H9 (cell line): Measurements from ENCODE around the gene CBLIF. TPM values are rescaled to one million over a fixed set of nuclear protein-coding genes. Genes with fewer than 3 reads are reported as not detected.

ENCODE experiments used
- DNase-seq: peaks from one replicate; pipeline ENCODE4 v3.0.0-alpha.2; 2017
- H2AFZ ChIP-seq: one replicate; pipeline ENCODE4 v1.6.1; 2013; ENCODE audit warnings: mild to moderate bottlenecking, low read length, control low read depth, moderate library complexity
- H2AK5ac ChIP-seq: 2 replicates; pipeline ENCODE4 v1.6.1; 2013; ENCODE audit warnings: low read length, control low read depth, mixed read lengths; ENCODE audit not compliant: insufficient read length
- H2BK120ac ChIP-seq: one replicate; pipeline ENCODE4 v1.6.1; 2013; ENCODE audit warnings: low read depth, mild to moderate bottlenecking, low read length, control low read depth, inconsistent platforms; ENCODE audit not compliant: poor library complexity, severe bottlenecking
- H2BK12ac ChIP-seq: 2 replicates; pipeline ENCODE4 v1.6.1; 2013; ENCODE audit warnings: low read length, control low read depth, mixed read lengths, low read depth; ENCODE audit not compliant: insufficient read length
- H2BK15ac ChIP-seq: 2 replicates; pipeline ENCODE4 v1.6.1; 2013; ENCODE audit warnings: low read depth, low read length, control low read depth
- H2BK20ac ChIP-seq: one replicate; pipeline ENCODE4 v1.6.1; 2013; ENCODE audit warnings: low read depth, mild to moderate bottlenecking, low read length, control low read depth, inconsistent platforms; ENCODE audit not compliant: poor library complexity, severe bottlenecking
- H2BK5ac ChIP-seq: 2 replicates; pipeline ENCODE4 v1.6.1; 2013; ENCODE audit warnings: low read length, control low read depth, mixed read lengths; ENCODE audit not compliant: insufficient read length
- H3K14ac ChIP-seq: 2 replicates; pipeline ENCODE4 v1.6.1; 2013; ENCODE audit warnings: low read length, control low read depth; ENCODE audit not compliant: insufficient read depth
- H3K18ac ChIP-seq: 2 replicates; pipeline ENCODE4 v1.6.1; 2013; ENCODE audit warnings: low read depth, mild to moderate bottlenecking, mixed read lengths, low read length, control low read depth; ENCODE audit not compliant: insufficient read length
- H3K23ac ChIP-seq: 2 replicates; pipeline ENCODE4 v1.6.1; 2013; ENCODE audit warnings: low read length, control low read depth, mixed read lengths, low read depth; ENCODE audit not compliant: insufficient read length
- H3K23me2 ChIP-seq: 2 replicates; pipeline ENCODE4 v1.6.1; 2013; ENCODE audit warnings: low read depth, mild to moderate bottlenecking, mixed read lengths, low read length, control low read depth; ENCODE audit not compliant: insufficient read length, poor library complexity, severe bottlenecking
- H3K27ac ChIP-seq: 2 replicates; pipeline ENCODE4 v1.5.1; 2013; ENCODE audit warnings: low read length, control low read depth, mixed read lengths, low read depth; ENCODE audit not compliant: insufficient read length
- H3K27me3 ChIP-seq: 2 replicates; pipeline ENCODE4 v1.6.1; 2013; ENCODE audit warnings: low read length, control low read depth, inconsistent platforms; ENCODE audit not compliant: insufficient read depth
- H3K4ac ChIP-seq: 2 replicates; pipeline ENCODE4 v1.6.1; 2013; ENCODE audit warnings: low read depth, mild to moderate bottlenecking, control low read depth, inconsistent platforms, low read length, moderate library complexity
- H3K4me1 ChIP-seq: 2 replicates; pipeline ENCODE4 v1.6.1; 2013; ENCODE audit warnings: low read length, control low read depth, inconsistent platforms; ENCODE audit not compliant: insufficient read depth
- H3K4me2 ChIP-seq: 2 replicates; pipeline ENCODE4 v1.6.1; 2013; ENCODE audit warnings: low read length, control low read depth, mixed read lengths; ENCODE audit not compliant: insufficient read length, insufficient read depth
- H3K56ac ChIP-seq: 2 replicates; pipeline ENCODE4 v1.6.1; 2013; ENCODE audit warnings: low read depth, mild to moderate bottlenecking, mixed read lengths, low read length, control low read depth; ENCODE audit not compliant: insufficient read length
- H3K79me1 ChIP-seq: 2 replicates; pipeline ENCODE4 v1.6.1; 2013; ENCODE audit warnings: low read depth, mild to moderate bottlenecking, moderate library complexity, low read length, control low read depth, inconsistent platforms; ENCODE audit not compliant: insufficient read depth, poor library complexity, severe bottlenecking
- H3K79me2 ChIP-seq: 2 replicates; pipeline ENCODE4 v1.6.1; 2013; ENCODE audit warnings: low read length, control low read depth, inconsistent platforms; ENCODE audit not compliant: insufficient read depth
- H3K9ac ChIP-seq: 2 replicates; pipeline ENCODE4 v1.6.1; 2013; ENCODE audit warnings: low read length, control low read depth, mixed read lengths; ENCODE audit not compliant: insufficient read length; ENCODE audit errors: extremely low read depth
- H3K9me3 ChIP-seq: one replicate; pipeline ENCODE4 v1.6.1; 2013; ENCODE audit warnings: low read depth, low read length, inconsistent platforms; ENCODE audit not compliant: control insufficient read depth
- H3T11ph ChIP-seq: one replicate; pipeline ENCODE4 v1.6.1; 2013; ENCODE audit warnings: mild to moderate bottlenecking, low read length, control low read depth, inconsistent platforms
- H4K20me1 ChIP-seq: one replicate; pipeline ENCODE4 v1.6.1; 2013; ENCODE audit not compliant: control insufficient read depth, insufficient read length, insufficient read depth
- H4K5ac ChIP-seq: 2 replicates; pipeline ENCODE4 v1.6.1; 2013; ENCODE audit warnings: low read depth, mild to moderate bottlenecking, mixed read lengths, low read length, control low read depth; ENCODE audit not compliant: insufficient read length
- H4K8ac ChIP-seq: replicated peaks from 2 replicates; pipeline ENCODE4 v1.6.1; 2013; ENCODE audit warnings: low read length, control low read depth, mixed read lengths, low read depth; ENCODE audit not compliant: insufficient read length
- H4K91ac ChIP-seq: 2 replicates; pipeline ENCODE4 v1.6.1; 2013; ENCODE audit warnings: low read depth, mild to moderate bottlenecking, moderate library complexity, mixed read lengths, low read length, control low read depth; ENCODE audit not compliant: insufficient read length
- H3K27ac Mint-ChIP-seq, 3 experiments: 2 replicates in 2 of 3; 3 replicates in 1 of 3; pipeline ENCODE4 v1.8.0; 2020 to 2021; ENCODE audit warnings: mixed read lengths in 3 of 3, mild to moderate bottlenecking in 1 of 3, moderate library complexity in 1 of 3
- H3K27me3 Mint-ChIP-seq: 2 replicates; pipeline ENCODE4 v1.8.0; 2021; ENCODE audit warnings: low read depth, mild to moderate bottlenecking, moderate library complexity, mixed read lengths
- H3K36me3 Mint-ChIP-seq, 3 experiments: 2 replicates in 2 of 3; 3 replicates in 1 of 3; pipeline ENCODE4 v1.8.0; 2020 to 2021; ENCODE audit warnings: low read depth in 3 of 3, mixed read lengths in 3 of 3; ENCODE audit not compliant: insufficient read depth in 1 of 3
- H3K4me1 Mint-ChIP-seq, 2 experiments: 2 replicates each; pipeline ENCODE4 v1.8.0; 2020; ENCODE audit warnings: mixed read lengths in 2 of 2
- H3K4me3 Mint-ChIP-seq, 2 experiments: 2 replicates in 1 of 2; 3 replicates in 1 of 2; pipeline ENCODE4 v1.8.0; 2020 to 2021; ENCODE audit warnings: mild to moderate bottlenecking in 2 of 2, mixed read lengths in 2 of 2, moderate library complexity in 1 of 2
- H3K9me3 Mint-ChIP-seq, 2 experiments: 2 replicates in 1 of 2; 3 replicates in 1 of 2; pipeline ENCODE4 v1.8.0; 2020; ENCODE audit warnings: mild to moderate bottlenecking in 2 of 2, mixed read lengths in 2 of 2, moderate library complexity in 1 of 2
- WGBS: extraction: QIAGEN DNeasy Blood & Tissue Kit; methylation state at CpG from one replicate; pipeline ENCODE4 v1.1.7; 2013; ENCODE audit warnings: missing lambda C conversion rate, low lambda C conversion rate, mixed read lengths; ENCODE audit not compliant: insufficient read length; ENCODE audit errors: extremely low coverage; 5-methylcytosine and 5-hydroxymethylcytosine counted together
- total RNA-seq: library from RNA; stranded (reverse); gene quantifications from 2 replicates; pipeline ENCODE4 v1.2.1, GENCODE V29; 2021
- TF ChIP-seq, protein P1 (sequence below): fragments of 200-600 bp; sonication (generic); conservative IDR thresholded peaks from 3 replicates; pipeline ENCODE4 v1.8.0; 2021; ENCODE audit warnings: antibody characterized with exemption, mild to moderate bottlenecking

The CBLIF gene
- total RNA-seq, 1 experiment from 2014 or later, result not detected

DNA sequence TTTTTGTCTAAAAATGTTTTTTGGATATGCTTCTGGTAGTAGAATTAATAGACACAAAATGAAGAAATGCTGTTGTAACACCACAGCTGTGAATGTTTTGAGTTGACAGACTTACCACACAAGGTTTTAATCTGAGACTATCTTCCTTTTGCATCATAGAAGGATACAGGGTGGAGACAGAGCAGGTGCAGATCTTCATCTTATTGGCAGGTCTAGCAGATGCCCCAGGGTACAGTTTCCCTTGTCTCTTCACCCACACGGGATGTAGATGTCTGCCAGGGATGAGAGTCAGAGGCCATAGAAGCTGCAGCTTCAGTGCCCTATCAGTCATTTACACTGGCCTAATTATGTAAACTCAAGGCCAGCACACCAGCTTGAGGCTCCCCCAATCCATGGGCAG, 34.3 kb upstream of the CBLIF start:
- Histone ChIP-seq H3K9me3 (no peaks in the 10 kb centered on the region), H2BK12ac (no peak overlapping the region), H3K9ac (no peak overlapping the region), H3K4ac (no peak overlapping the region), H3K27ac (no peak overlapping the region), H2BK5ac (no peak overlapping the region), H3K79me2 (no peaks in the 10 kb centered on the region), H4K20me1 (no peaks in the 10 kb centered on the region), H2BK20ac (no peak overlapping the region), H3K23me2 (no peaks in the 10 kb centered on the region), H2BK15ac (no peak overlapping the region), H3K27me3 (no peaks in the 10 kb centered on the region), H4K5ac (no peak overlapping the region), H3K56ac (no peak overlapping the region), H2AK5ac (no peak overlapping the region), H3K14ac (no peak overlapping the region), H3K4me1 (peaks cover 2% of the 10 kb centered on the region; the same call in 1 of the 2 replicates), H3K18ac (no peak overlapping the region), H3K23ac (no peak overlapping the region), H2AFZ (no peak overlapping the region), H3T11ph (no peak overlapping the region), H3K4me2 (no peak overlapping the region), H4K91ac (no peak overlapping the region), H4K8ac (no peak overlapping the region), H2BK120ac (no peak overlapping the region), H3K79me1 (no peaks in the 10 kb centered on the region)
- Mint-ChIP-seq H3K36me3 (no peaks in the 10 kb centered on the region), H3K27ac (no peak overlapping the region), H3K9me3 (no peaks in the 10 kb centered on the region), H3K4me3 (no peak overlapping the region), H3K4me1 (peaks cover 15 to 17% of the 10 kb centered on the region in 2 experiments), H3K27me3 (no peaks in the 10 kb centered on the region)
- TF ChIP-seq, protein P1, sequence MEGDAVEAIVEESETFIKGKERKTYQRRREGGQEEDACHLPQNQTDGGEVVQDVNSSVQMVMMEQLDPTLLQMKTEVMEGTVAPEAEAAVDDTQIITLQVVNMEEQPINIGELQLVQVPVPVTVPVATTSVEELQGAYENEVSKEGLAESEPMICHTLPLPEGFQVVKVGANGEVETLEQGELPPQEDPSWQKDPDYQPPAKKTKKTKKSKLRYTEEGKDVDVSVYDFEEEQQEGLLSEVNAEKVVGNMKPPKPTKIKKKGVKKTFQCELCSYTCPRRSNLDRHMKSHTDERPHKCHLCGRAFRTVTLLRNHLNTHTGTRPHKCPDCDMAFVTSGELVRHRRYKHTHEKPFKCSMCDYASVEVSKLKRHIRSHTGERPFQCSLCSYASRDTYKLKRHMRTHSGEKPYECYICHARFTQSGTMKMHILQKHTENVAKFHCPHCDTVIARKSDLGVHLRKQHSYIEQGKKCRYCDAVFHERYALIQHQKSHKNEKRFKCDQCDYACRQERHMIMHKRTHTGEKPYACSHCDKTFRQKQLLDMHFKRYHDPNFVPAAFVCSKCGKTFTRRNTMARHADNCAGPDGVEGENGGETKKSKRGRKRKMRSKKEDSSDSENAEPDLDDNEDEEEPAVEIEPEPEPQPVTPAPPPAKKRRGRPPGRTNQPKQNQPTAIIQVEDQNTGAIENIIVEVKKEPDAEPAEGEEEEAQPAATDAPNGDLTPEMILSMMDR, result no peak
- no peak for DNase-seq
- WGBS, result no CpG with 5 or more reads among the region's 1 CpG
